SK-N-SH (cell line): ENCODE measurements around the gene SHROOM3.

Source experiments
- CHD2 ChIP-seq: fragments of 150-350 bp; IDR thresholded peaks from 2 replicates; pipeline ENCODE4 v1.6.1; 2018; ENCODE audit warnings: low read length; ENCODE audit not compliant: partially characterized antibody
- CTCF ChIP-seq: fragments of 200-600 bp; sonication (generic); IDR thresholded peaks from 2 replicates; pipeline ENCODE4 v1.6.1; 2017; ENCODE audit warnings: antibody characterized with exemption, mild to moderate bottlenecking, moderate library complexity
- ELF1 ChIP-seq: IDR thresholded peaks from 2 replicates; pipeline ENCODE4 v1.4.0; 2012
- EP300 ChIP-seq, 2 experiments: IDR thresholded peaks; 2 replicates each; pipeline versions ENCODE4 v1.4.0 to v1.6.1; 2012; ENCODE audit warnings: borderline replicate concordance in 1 of 2, low read depth in 1 of 2, low read length in 1 of 2
- EZH2phosphoT487 ChIP-seq: fragments of 200-600 bp; sonication (generic); IDR thresholded peaks from 2 replicates; pipeline ENCODE4 v1.6.1; 2017; ENCODE audit warnings: low read depth, mixed run types, mild to moderate bottlenecking, antibody characterized with exemption, moderate library complexity, borderline replicate concordance
- MXI1 ChIP-seq: IDR thresholded peaks from 2 replicates; pipeline ENCODE4 v1.6.1; 2012; ENCODE audit warnings: mild to moderate bottlenecking, low read depth, low read length, improper control_type of control experiment
- POLR2AphosphoS5 ChIP-seq: IDR thresholded peaks from 2 replicates; pipeline ENCODE4 v1.6.1; 2012; ENCODE audit warnings: low read depth, low read length
- RAD21 ChIP-seq: IDR thresholded peaks from 2 replicates; pipeline ENCODE4 v1.6.1; 2012; ENCODE audit warnings: mild to moderate bottlenecking, low read length
- RCOR1 ChIP-seq: fragments of 150-350 bp; IDR thresholded peaks from 2 replicates; pipeline ENCODE4 v1.6.1; 2017; ENCODE audit warnings: antibody characterized with exemption, low read length
- RFX5 ChIP-seq: IDR thresholded peaks from 2 replicates; pipeline ENCODE4 v1.6.1; 2012; ENCODE audit warnings: mild to moderate bottlenecking, improper control_type of control experiment, low read length
- SIN3A ChIP-seq: IDR thresholded peaks from 2 replicates; pipeline ENCODE4 v1.6.1; 2012; ENCODE audit warnings: low read depth, mild to moderate bottlenecking, low read length, moderate library complexity, borderline replicate concordance
- YY1 ChIP-seq: IDR thresholded peaks from 2 replicates; pipeline ENCODE4 v1.4.0; 2012; ENCODE audit warnings: low read depth, mild to moderate bottlenecking
- TF ChIP-seq, protein P1 (sequence below): IDR thresholded peaks from 2 replicates; pipeline ENCODE4 v1.6.1; 2012; ENCODE audit warnings: mild to moderate bottlenecking, low read depth, low read length, moderate library complexity

GRCh38 chr4:76610751-76611547 lies 175.9 kb downstream of the SHROOM3 start:
- no peak for TF ChIP-seq YY1
- no peak for TF ChIP-seq RAD21
- TF ChIP-seq ELF1, result no peak
- no peak for TF ChIP-seq MXI1
- TF ChIP-seq RCOR1, result no peak
- no peak for TF ChIP-seq CTCF
- no peak for TF ChIP-seq SIN3A
- TF ChIP-seq POLR2AphosphoS5, result no peak
- no peak for TF ChIP-seq EP300 (IDR thresholded peaks at IDR 0.05; ENCODE audit: borderline replicate concordance in 1 of 2, low read depth in 1 of 2, low read length in 1 of 2)
- TF ChIP-seq, protein P1, sequence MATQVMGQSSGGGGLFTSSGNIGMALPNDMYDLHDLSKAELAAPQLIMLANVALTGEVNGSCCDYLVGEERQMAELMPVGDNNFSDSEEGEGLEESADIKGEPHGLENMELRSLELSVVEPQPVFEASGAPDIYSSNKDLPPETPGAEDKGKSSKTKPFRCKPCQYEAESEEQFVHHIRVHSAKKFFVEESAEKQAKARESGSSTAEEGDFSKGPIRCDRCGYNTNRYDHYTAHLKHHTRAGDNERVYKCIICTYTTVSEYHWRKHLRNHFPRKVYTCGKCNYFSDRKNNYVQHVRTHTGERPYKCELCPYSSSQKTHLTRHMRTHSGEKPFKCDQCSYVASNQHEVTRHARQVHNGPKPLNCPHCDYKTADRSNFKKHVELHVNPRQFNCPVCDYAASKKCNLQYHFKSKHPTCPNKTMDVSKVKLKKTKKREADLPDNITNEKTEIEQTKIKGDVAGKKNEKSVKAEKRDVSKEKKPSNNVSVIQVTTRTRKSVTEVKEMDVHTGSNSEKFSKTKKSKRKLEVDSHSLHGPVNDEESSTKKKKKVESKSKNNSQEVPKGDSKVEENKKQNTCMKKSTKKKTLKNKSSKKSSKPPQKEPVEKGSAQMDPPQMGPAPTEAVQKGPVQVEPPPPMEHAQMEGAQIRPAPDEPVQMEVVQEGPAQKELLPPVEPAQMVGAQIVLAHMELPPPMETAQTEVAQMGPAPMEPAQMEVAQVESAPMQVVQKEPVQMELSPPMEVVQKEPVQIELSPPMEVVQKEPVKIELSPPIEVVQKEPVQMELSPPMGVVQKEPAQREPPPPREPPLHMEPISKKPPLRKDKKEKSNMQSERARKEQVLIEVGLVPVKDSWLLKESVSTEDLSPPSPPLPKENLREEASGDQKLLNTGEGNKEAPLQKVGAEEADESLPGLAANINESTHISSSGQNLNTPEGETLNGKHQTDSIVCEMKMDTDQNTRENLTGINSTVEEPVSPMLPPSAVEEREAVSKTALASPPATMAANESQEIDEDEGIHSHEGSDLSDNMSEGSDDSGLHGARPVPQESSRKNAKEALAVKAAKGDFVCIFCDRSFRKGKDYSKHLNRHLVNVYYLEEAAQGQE, result no peak
- TF ChIP-seq EZH2phosphoT487, result no peak
- TF ChIP-seq RFX5, result no peak
- no peak for TF ChIP-seq CHD2
